ENCODE results near the gene NDUFB10.

NDUFB10 gene

DNA sequence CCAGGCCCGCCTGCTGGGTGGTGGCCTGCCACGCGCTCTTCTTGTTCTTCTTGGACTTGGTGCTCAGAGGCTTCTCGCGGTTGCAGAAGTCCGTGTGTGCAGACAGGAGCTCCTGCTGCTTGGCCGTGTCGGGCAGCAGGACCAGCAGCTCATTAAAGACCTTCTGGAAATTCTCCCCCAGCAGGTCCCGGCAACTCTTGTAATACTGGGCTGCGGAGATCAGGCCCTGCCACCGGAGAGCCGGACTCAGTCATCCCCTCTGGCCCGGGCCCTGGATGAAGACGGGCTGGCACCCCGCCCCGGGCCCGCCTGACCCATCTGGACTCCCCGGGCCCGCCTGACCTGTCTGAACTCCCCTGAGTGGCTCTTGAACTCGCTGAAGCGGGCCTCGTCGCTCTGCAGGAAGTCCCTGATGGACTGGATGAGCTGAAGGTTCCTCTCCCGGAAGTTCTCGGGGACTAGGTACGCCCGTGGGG is 39.1 kb downstream of the NDUFB10 start:
- H3K4me1 ChIP-seq, result no peaks in the 10 kb centered on the region
- H3K4me3 ChIP-seq, result no peak overlapping the region
- intact Hi-C loops (cut with DNase I; ENCODE audit: low total_unique reads), result no loop called here
- no peak overlapping the region for H3K27ac ChIP-seq
- peaks cover 57 to 68% (median 59%) of the 10 kb centered on the region in 3 donors for H3K36me3 ChIP-seq
- no peaks in the 10 kb centered on the region for H3K27me3 ChIP-seq
- H3K9me3 ChIP-seq, result no peaks in the 10 kb centered on the region
- TF ChIP-seq, protein P1, sequence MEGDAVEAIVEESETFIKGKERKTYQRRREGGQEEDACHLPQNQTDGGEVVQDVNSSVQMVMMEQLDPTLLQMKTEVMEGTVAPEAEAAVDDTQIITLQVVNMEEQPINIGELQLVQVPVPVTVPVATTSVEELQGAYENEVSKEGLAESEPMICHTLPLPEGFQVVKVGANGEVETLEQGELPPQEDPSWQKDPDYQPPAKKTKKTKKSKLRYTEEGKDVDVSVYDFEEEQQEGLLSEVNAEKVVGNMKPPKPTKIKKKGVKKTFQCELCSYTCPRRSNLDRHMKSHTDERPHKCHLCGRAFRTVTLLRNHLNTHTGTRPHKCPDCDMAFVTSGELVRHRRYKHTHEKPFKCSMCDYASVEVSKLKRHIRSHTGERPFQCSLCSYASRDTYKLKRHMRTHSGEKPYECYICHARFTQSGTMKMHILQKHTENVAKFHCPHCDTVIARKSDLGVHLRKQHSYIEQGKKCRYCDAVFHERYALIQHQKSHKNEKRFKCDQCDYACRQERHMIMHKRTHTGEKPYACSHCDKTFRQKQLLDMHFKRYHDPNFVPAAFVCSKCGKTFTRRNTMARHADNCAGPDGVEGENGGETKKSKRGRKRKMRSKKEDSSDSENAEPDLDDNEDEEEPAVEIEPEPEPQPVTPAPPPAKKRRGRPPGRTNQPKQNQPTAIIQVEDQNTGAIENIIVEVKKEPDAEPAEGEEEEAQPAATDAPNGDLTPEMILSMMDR (IDR thresholded peaks at IDR 0.05), result no peak
- DNase-seq, result no peak

DNA sequence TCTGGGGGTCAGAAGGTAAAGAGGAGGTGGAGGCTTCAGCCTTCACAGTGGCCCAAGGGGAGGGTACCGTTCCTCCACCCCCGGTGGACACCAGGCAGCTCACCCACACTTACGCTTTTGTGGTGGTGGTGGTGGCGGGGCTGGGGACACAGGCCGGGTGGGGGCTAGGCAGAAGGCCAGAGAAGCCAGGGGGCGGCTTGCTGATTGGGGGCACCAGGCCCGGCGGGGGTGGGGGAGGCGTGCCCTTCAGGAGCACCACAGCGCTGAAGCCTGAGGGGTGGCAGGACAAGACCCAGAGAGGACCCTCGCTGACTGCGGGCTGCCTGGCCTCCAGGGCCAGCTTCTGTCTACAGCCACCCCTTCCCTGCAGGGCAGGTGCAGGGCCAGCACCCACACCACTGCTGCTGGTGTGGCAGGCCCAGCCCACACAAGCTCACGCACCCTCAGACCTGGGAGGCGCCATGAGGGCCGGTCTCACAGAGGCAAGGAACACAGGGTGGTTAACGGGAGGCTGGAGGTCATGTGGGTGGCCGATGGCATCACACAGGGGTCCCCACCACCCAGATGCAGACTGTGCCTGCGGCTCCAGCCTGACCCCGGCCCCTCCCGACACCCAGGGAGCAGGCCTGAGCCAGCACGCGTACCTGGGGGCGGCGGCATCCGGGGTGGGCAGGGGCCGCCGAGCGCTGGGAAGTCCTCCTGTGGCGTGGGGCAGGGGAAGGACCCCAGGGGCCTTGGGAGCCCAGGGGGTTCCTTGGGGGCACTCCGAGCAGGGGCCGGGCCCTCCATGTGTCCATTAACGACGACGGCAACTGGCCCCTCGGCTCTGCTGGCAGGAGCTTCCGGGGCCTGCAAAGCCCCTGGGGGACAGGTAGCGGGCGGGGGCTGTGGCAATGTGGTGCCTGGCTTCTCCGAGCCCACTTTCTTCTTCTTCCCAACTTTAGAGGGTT is 39.8 kb downstream of the NDUFB10 start:
- DNase-seq, result no peak
- no peaks in the 10 kb centered on the region for H3K9me3 ChIP-seq
- H3K27me3 ChIP-seq, result no peaks in the 10 kb centered on the region
- intact Hi-C loops (cut with DNase I; ENCODE audit: low total_unique reads), result no loop called here
- peaks cover 59 to 71% (median 60%) of the 10 kb centered on the region in 3 donors for H3K36me3 ChIP-seq
- no peak overlapping the region for H3K27ac ChIP-seq
- no peak overlapping the region for H3K4me3 ChIP-seq
- TF ChIP-seq, protein P1 (IDR thresholded peaks at IDR 0.05), result no peak
- peaks cover 0 to 7% (median 5%) of the 10 kb centered on the region in 4 donors for H3K4me1 ChIP-seq

DNA sequence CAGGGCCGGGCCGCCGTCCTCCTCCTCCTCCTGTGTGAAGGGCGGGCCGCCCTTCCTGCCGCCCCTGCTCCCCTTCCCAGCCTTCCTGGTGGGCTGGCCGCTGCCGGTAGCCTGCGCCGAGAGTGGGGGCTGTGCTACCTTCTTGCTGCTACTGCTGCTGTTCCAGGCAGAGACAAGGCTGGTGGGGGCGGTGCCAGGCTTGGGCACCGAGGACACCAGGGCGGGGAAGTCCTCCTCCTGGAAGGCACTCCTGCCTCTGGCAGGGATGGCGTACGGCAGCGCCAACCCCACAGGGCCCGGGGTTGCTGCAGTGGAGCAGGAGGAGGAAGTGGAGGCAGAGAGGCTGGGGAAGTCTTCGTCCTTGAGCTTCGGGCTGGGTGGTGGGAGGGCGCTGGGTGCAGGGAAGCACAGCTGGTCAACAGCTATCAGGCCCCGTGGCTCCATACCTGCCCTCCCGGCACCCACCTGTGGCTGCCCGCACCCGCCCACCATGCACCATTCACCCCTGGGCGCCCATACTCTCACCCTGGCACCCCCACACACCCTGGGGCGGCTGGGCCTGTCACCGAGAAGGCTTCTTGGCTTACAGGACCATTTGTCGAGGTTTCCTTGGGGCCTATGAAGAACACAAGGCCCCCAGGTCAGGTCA is 40.7 kb downstream of the NDUFB10 start:
- intact Hi-C loops (cut with DNase I; ENCODE audit: low total_unique reads), result no loop called here
- no peaks in the 10 kb centered on the region for H3K9me3 ChIP-seq
- TF ChIP-seq, protein P1 (IDR thresholded peaks at IDR 0.05), result no peak
- peaks cover 59 to 71% (median 60%) of the 10 kb centered on the region in 3 donors for H3K36me3 ChIP-seq
- H3K27me3 ChIP-seq, result no peaks in the 10 kb centered on the region
- no peak overlapping the region for H3K4me3 ChIP-seq
- H3K4me1 ChIP-seq, result peaks cover 0 to 15% (median 12%) of the 10 kb centered on the region in 4 donors
- no peak overlapping the region for H3K27ac ChIP-seq
- no peak for DNase-seq

DNA sequence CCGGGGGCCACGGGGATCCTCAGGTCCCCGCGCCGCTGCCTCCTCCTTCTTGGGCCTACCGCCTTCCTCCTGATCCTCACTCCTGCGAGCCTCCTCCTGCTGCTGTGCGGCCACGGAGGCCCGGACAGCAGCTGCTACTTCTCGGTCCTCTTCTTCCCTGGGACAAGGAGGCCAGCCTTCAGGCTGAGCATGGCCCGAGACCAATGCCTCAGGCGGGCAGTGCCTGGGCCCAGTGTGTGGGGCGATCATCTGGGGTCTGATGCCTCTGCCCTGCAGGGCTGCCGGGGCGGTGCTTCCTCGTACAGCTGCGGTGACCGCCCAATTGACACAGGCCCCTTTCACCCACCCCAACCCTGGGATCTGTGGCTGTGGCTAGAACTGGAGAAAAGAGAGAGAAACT is 41.7 kb downstream of the NDUFB10 start:
- TF ChIP-seq, protein P1 (IDR thresholded peaks at IDR 0.05), result no peak
- H3K4me3 ChIP-seq, result no peak overlapping the region
- H3K9me3 ChIP-seq, result no peaks in the 10 kb centered on the region
- DNase-seq, result no peak
- no peaks in the 10 kb centered on the region for H3K27me3 ChIP-seq
- intact Hi-C loops (cut with DNase I; ENCODE audit: low total_unique reads), result no loop called here
- H3K27ac ChIP-seq, result no peak overlapping the region
- peaks cover 0 to 26% (median 22%) of the 10 kb centered on the region in 4 donors for H3K4me1 ChIP-seq
- peaks cover 59 to 75% (median 60%) of the 10 kb centered on the region in 3 donors for H3K36me3 ChIP-seq

DNA sequence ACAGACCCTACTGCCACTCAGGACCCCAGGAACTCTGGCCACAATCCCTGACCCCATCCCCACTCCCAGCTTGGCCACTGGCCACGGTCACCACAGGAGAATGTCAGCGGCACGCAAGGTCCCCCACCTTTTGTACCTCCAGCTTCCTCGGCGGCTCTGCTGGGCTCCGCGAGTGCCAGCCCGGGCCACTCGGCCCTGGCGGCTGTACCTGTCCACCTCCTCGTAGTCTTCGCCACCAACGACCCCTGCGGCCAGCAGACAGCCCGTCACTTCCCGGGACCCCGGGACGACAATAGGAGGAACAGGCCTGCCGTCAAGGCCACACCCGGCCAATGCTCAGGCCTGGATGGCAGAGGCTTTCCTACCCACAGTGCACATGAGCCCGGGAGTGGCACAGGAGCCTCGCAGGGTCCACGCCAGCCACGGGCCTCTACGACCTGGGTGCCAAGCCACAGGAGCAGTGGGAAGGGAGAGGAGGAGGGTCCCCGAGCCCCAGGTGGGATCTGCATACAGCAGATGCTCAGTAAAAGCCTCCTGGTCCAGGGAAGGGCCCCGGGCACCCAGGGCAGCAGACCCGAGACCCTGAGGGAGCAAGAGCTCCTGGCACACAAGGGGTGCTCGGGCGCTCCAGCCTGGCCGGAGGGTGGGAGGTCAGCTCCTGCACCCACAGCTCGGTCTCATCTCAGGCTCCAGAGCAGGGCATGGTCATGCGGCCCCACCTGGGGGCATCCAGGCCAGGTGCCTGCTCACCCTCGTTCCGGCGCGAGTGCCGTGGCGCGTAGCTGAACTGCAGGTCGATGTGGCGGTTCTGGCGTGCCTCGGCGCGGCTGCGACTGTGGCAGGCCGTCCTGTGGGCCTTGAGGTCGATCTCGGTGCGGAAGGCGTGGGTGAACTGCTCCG is 42.4 kb downstream of the NDUFB10 start:
- Histone ChIP-seq H3K27ac (no peak overlapping the region), H3K36me3 (peaks cover 59 to 74% (median 60%) of the 10 kb centered on the region in 3 donors), H3K9me3 (no peaks in the 10 kb centered on the region), H3K27me3 (no peaks in the 10 kb centered on the region), H3K4me1 (peaks cover 0 to 32% (median 27%) of the 10 kb centered on the region in 4 donors), H3K4me3 (no peak overlapping the region)
- intact Hi-C loops (cut with DNase I; ENCODE audit: low total_unique reads), result no loop called here
- DNase-seq, result no peak
- TF ChIP-seq, protein P1 (IDR thresholded peaks at IDR 0.05), result no peak

All from tibial artery (tissue), 4 donors.